ENCODE measurements around the gene CHCT1.

DNA sequence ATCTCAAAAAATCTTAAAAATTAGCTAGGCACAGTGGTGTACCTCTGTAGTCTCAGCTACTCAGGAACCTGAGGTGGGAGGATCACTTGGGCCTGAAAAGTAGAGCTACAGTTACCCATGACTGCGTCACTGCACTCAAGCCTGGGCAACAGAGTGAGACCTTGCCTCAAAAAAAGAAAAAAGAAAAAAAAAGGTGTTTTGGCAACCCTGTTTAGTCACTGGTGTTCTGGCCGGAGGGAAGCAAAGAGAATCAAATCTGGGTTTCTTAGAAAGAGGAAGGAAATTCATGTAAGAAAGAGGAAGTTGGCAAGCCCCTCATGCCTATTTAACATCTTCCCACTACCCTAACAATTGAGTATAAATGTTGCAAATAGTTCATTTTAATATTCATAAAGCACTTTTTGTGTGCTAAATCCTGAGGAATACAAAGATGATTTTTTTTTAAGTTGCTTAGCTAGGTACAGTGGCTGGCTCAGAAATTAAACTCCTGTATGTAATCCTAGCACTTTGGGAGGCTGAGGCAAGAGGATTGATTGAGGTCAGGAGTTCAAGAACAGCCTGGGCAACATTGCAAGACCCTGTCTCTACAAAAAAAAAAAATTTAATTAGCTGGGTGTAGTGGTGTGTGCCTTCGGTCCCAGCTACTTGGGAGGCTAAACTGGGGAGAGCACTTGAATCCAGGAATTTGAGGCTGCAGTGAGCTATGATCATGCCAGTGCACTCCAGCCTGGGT is 23.9 kb upstream of the CHCT1 start:
- TF ChIP-seq EZH2 (IDR thresholded peaks at IDR 0.05) (no peak), POLR2AphosphoS5 (IDR thresholded peaks at IDR 0.05; ENCODE audit: borderline replicate concordance, low read depth, low read length) (no peak)

All from SK-N-MC (cell line).